Activated CD4-positive, alpha-beta T cell treated with anti-CD3 and anti-CD28 coated beads for 24 hours (primary cell): ENCODE results near the gene PODN.

Experiments
- DNase-seq, 2 donors: peaks; one replicate each; pipeline ENCODE4 v3.0.0-alpha.2; 2020; ENCODE audit warnings: low read depth in 2 of 2

Gene PODN

DNA sequence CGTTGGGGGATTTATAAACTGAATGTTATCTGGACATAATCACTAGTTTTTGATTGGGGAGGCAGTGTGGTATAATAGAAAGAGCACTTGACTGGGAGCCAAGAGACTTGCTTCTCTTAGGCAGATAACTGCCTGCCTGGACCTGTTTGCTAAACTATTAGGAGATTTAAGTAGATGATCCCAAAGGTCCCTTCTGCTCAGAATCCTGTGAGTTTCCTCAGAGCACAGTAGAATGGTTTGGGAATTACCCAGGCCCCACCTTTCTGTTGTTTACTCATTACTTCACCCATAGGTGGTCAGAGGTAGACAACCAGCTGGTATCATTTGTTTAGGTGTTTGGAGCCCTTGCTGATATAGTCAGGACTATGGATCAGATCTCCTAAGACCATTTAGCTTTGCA is 10.3 kb upstream of the PODN start:
- no peak for DNase-seq

DNA sequence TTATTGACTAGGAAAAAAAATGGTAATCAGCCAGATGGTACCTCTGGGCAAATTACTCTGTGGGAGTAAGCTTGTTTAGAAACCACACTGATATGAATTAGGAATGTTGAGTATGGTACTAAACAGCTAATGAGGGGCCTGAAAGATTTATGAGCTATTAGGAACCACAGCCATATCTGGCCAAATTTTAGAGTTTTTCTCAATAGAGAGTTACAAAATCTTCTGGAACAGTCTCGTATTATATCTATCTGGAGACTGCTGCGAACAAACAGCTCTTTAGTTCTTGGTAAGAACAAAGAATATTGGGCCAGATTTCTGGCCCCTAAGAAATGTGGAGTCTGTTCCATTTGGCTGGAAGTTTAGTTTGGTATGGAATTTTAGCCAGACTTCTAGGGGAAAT is 4.9 kb upstream of the PODN start:
- DNase-seq, result no peak

- DNase-seq, result no peak
Observed at GRCh38 chr1:53060579-53060978, 1.4 kb upstream of the PODN start.

- no peak for DNase-seq
Observed at GRCh38 chr1:53061123-53061858, 722 bp upstream of the PODN start.

DNA sequence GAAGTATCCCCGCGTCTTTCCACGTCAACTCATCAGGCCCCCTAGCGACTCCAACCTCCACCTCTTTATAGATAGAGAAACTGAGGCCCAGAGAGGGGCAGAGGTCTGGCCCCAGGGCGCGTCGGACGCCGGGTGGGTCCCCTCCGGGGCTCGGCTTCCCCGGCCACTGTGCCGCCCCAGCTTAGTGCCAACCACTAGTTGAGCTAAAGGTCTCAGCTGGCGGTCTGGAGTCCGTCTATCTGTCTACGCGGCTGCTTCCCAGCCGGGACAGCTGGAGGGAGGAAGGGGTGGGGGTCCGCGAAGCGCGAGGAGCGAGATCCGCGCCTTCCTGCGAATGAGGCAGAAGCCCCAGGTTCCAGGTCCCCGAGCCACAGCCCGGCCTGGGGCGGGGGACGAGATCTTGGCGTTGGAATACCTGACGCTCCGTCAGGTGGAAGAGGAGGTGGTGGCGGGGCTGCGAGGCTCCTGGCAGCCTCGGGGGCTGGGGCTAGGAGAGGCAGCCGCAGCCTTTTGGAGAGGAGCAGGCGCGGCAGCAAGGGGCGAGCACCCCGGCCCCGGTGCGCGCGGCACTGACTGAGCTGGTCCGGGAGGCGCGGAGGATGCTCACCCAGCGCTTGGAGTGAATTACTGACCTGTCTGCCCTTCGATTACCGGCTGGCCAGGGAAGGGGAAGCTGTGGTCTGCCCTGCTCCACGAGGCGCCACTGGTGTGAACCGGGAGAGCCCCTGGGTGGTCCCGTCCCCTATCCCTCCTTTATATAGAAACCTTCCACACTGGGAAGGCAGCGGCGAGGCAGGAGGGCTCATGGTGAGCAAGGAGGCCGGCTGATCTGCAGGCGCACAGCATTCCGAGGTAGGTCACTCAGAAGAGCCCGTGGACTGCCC is 937 bp downstream of the PODN start:
- no peak for DNase-seq

GRCh38 chr1:53063744-53064515 is 1.9 kb downstream of the PODN start:
- DNase-seq, result no peak

- DNase-seq, result no peak
Observed at GRCh38 chr1:53065391-53065790, 3.4 kb downstream of the PODN start.

- DNase-seq, result no peak
Observed at GRCh38 chr1:53066488-53066887, 4.5 kb downstream of the PODN start.

DNA sequence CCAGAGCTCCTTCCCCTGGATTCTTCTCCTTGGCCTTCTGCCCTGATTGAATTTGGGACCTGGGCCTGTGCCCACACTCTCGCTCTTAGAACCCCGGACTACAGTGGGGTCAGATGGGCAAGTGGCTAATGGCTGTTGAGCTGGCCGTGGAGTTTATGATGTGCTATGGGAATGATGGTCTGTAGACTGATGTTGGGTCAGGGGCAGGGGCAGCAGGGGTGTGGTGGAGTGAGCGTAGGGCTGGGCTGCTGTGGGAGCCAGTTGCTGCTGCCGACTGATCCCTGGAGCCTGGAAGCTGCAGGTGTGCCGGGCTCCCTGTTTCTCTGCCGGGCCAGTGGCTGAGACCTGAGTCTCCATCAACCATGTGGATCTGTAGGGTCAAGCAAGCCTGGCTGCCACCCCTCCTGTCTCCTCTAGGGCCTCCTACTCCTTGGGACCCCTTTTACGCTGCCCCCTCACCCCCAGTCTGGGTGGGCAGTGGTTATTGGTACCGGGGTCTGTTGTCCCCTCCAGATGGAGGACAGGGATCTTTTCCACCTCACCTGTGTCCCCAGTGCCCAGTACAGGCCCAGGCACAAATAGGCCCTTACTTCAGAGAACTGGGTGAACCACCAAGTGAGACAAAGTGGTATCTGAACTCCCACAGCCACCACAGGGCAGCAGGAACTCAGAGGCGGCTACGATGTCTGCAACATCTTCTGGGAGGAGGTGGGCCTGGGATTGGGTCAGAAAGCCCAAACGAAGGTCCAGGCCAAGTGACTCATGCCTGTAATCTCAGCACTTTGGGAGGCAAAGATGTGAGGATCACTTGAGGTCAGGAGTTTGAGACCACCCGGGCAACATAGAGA is 5.1 kb downstream of the PODN start:
- no peak for DNase-seq

DNA sequence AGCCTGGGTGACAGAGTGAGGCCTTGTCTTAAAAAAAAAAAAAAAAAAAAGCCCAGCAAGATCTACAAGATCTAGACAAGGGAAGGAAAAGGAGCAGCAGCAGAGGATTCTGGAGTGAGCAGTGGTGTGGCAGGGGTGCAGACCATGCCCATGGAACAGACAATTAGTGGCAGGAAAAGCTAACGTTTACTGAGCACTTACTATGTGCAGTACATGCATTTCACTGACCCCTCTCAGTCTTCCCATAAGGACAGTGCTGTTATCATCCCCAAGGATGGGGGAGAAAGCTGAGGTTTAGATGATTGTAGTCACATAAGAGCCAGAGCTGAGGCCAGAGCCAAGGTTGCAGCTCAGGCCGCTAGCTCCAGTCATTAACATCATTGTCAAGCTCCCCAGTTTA is 5.9 kb downstream of the PODN start:
- no peak for DNase-seq

DNA sequence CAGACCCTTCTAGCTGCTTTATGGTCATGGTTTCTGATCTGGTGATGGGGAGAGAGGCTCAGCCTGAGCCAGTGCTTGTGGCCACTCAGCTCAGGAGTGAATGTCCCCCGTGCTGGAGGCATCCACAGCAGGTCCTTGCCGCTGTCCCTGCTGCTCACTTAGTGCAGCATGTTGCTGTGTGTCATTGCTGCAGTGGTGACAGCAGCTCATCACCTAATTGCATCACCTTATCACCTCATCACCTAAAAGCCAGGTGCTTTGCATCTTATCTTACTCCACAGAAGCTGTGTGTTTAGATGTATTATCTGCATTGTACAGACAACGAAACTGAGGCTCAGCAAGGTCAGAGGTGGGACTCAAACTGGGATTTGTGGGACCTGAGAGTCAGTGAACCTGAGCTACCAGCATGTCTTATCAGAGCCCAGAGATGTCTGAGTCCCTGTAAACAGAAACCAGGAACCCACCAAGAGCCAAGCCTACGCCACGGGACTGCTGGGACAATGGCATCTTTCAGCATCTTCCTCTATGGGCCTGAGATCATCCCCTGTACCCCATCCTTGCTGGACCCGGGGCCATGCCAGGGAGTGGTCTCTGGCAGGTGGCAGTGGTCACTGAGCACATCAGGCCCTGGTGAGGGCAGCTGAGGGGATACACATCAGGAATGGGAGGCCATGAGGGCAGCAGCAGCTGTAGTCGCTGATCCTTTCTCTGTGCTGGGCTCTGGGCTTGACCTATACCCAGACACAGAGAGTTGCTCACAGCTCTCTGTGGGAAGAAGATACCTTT is 6.5 kb downstream of the PODN start:
- no peak for DNase-seq

GRCh38 chr1:53069265-53069662 is 7.3 kb downstream of the PODN start:
- no peak for DNase-seq

GRCh38 chr1:53069663-53070327 is 7.8 kb downstream of the PODN start:
- no peak for DNase-seq

GRCh38 chr1:53070621-53071020 is 8.6 kb downstream of the PODN start:
- DNase-seq, result no peak

- no peak for DNase-seq
Observed at GRCh38 chr1:53071167-53071865, 9.3 kb downstream of the PODN start.

DNA sequence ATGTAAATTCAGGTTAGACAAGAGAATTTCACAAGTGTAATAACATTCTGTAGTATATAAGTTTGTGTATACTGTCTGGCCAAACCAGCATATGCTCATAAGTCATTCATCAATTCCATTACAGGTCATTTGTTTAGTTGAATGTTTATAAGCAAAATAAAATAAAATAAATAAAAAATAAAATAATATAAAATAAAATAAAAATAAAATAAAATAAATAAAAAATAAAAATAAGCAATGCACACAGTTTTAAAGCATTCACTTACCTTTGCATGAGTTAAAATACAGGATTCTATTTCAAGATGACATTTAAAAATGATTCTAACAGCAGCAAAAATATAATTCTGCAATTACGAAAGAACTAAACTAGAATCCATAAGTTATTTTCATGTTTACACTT is 9.9 kb downstream of the PODN start:
- DNase-seq, result no peak

GRCh38 chr1:53073287-53073686 is 11.3 kb downstream of the PODN start:
- DNase-seq, result no peak

- no peak for DNase-seq
Observed at GRCh38 chr1:53073868-53074311, 11.9 kb downstream of the PODN start.
